HFFc6 (cell line): ENCODE results near the gene SORL1-AS1.

ENCODE experiments used
- DNase-seq: peaks from one replicate; pipeline ENCODE4 v3.0.0-alpha.2; 2018
- H3K27ac Mint-ChIP-seq: 2 replicates; pipeline ENCODE4 v1.8.0; 2020; ENCODE audit warnings: mild to moderate bottlenecking, mixed read lengths
- H3K27me3 Mint-ChIP-seq: 2 replicates; pipeline ENCODE4 v1.8.0; 2021; ENCODE audit warnings: mild to moderate bottlenecking, moderate library complexity, mixed read lengths; ENCODE audit not compliant: insufficient read depth
- H3K36me3 Mint-ChIP-seq: 2 replicates; pipeline ENCODE4 v1.8.0; 2021; ENCODE audit warnings: low read depth, mixed read lengths
- H3K4me1 Mint-ChIP-seq: 2 replicates; pipeline ENCODE4 v1.8.0; 2020; ENCODE audit warnings: low read depth, mixed read lengths
- H3K4me3 Mint-ChIP-seq: 2 replicates; pipeline ENCODE4 v1.8.0; 2020; ENCODE audit warnings: mild to moderate bottlenecking, moderate library complexity, mixed read lengths
- H3K9me3 Mint-ChIP-seq: 2 replicates; pipeline ENCODE4 v1.8.0; 2020; ENCODE audit warnings: mild to moderate bottlenecking, mixed read lengths
- TF ChIP-seq, protein P1 (sequence below): fragments of 200-600 bp; sonication (generic); IDR thresholded peaks from 2 replicates; pipeline ENCODE4 v1.5.0; 2021; ENCODE audit warnings: antibody characterized with exemption, mild to moderate bottlenecking

SORL1-AS1 gene

DNA sequence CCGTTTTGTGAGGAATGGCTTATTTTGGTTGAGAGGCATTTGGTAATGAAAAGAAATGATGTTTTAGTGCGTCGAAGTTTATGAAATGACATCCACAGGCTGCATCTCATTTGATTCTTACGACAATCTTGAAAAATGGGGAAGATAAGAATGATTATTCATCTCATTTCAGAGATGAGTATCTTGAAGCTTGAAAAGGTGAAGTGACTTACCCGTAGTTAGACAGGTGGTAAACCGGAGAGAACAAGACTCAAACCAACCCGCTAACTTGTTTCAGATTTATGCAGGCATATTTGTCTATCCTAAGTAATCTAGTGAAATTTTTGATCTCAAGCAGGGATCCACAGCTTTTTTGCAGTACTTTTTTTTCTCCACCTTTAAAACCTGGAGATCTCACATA lies 9.1 kb upstream of the SORL1-AS1 start:
- peaks cover 39% of the 10 kb centered on the region for H3K4me1 Mint-ChIP-seq
- TF ChIP-seq, protein P1, sequence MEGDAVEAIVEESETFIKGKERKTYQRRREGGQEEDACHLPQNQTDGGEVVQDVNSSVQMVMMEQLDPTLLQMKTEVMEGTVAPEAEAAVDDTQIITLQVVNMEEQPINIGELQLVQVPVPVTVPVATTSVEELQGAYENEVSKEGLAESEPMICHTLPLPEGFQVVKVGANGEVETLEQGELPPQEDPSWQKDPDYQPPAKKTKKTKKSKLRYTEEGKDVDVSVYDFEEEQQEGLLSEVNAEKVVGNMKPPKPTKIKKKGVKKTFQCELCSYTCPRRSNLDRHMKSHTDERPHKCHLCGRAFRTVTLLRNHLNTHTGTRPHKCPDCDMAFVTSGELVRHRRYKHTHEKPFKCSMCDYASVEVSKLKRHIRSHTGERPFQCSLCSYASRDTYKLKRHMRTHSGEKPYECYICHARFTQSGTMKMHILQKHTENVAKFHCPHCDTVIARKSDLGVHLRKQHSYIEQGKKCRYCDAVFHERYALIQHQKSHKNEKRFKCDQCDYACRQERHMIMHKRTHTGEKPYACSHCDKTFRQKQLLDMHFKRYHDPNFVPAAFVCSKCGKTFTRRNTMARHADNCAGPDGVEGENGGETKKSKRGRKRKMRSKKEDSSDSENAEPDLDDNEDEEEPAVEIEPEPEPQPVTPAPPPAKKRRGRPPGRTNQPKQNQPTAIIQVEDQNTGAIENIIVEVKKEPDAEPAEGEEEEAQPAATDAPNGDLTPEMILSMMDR, result no peak
- no peaks in the 10 kb centered on the region for H3K36me3 Mint-ChIP-seq
- no peak for DNase-seq
- H3K4me3 Mint-ChIP-seq, result no peak overlapping the region
- H3K27ac Mint-ChIP-seq, result no peak overlapping the region
- peaks cover 12% of the 10 kb centered on the region; the same call in 1 of the 2 replicates for H3K27me3 Mint-ChIP-seq
- no peaks in the 10 kb centered on the region for H3K9me3 Mint-ChIP-seq

DNA sequence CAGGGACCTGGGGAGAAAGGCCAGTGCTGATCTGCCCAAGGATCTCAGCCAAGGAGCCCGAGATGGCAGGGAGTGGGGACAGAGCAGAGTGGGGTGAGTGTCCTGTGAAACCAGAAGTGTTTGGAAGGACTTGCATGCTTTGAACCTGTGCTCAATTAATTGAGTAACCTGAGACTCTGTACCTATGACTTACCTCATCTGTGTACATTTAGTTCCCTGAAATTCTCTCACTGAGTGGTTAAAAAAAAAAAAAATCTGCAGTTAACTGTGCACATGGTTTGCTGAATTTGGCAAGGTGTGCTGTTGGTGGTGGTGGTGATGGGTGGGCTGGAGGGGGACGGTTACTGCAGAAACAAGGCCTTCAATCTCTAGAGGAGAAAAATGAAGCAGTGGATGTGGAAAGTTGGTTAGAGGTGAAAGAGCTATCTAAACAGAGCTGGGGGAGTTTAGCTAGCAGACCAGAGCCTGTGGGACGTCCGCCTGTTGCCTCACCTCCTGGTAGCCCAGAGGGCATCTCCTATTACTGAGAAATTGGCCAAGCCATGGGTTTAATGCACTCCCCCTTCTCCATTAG lies 8.3 kb upstream of the SORL1-AS1 start:
- Mint-ChIP-seq H3K4me3 (no peak overlapping the region), H3K27ac (no peak overlapping the region), H3K4me1 (peaks cover 30% of the 10 kb centered on the region), H3K27me3 (peaks cover 14% of the 10 kb centered on the region; the same call in 1 of the 2 replicates), H3K36me3 (no peaks in the 10 kb centered on the region), H3K9me3 (no peaks in the 10 kb centered on the region)
- TF ChIP-seq, protein P1, result no peak
- no peak for DNase-seq

DNA sequence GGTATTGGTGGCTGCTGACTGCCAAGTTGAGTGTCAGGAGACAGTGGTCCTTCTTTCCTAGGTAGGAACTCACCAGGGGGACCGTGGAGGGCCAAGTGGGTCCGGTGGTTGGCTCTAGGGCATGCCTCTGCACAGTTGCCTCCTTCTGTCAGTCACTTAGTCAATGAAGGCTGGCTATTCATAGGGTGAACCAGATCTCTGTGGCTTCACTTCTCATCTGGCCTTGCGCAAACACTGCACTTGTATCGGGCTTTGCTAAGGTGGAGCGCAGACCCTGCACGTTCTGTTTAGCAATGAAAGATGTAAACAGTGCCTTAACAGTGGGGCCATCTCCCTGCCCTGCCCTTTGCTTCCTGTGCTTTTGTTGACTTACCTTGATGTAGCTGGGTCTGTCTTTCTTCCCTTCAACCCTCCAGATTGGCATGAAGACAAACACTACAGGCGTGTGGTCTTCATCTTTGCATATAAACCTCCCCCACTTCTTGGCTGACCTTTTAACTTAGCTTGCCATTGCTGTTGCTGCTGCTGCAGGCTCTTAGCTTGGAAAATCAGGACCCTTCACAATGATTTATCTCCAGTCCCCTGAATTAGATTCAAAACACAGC lies 6.7 kb upstream of the SORL1-AS1 start:
- Mint-ChIP-seq H3K27me3 (peaks cover 16% of the 10 kb centered on the region), H3K36me3 (no peaks in the 10 kb centered on the region), H3K4me3 (no peak overlapping the region), H3K27ac (no peak overlapping the region), H3K4me1 (peaks cover 15% of the 10 kb centered on the region), H3K9me3 (no peaks in the 10 kb centered on the region)
- TF ChIP-seq, protein P1, result no peak
- DNase-seq, result no peak

DNA sequence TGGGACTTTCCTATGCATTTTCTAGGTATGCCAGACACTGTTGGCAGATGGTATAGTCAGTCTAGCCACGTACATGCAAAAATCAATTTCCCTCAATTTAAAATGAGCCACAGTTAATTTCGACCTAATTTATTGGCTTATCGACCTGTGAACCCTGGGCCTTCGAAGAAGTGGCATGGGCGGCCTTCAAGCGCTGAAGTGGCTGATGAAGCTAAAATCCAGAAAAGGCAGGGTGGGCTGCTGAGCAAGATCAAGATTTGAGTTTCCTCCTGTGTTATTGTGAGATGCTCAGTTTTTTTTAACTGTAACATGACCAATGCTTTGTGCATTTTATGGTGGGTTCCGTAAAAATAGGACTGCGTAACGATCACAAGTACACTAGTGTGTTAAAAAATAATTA lies 5.8 kb upstream of the SORL1-AS1 start:
- Mint-ChIP-seq H3K4me3 (no peak overlapping the region), H3K27ac (no peak overlapping the region), H3K27me3 (peaks cover 26% of the 10 kb centered on the region), H3K36me3 (no peaks in the 10 kb centered on the region), H3K9me3 (no peaks in the 10 kb centered on the region), H3K4me1 (peaks cover 6% of the 10 kb centered on the region)
- TF ChIP-seq, protein P1, result no peak
- DNase-seq, result no peak

DNA sequence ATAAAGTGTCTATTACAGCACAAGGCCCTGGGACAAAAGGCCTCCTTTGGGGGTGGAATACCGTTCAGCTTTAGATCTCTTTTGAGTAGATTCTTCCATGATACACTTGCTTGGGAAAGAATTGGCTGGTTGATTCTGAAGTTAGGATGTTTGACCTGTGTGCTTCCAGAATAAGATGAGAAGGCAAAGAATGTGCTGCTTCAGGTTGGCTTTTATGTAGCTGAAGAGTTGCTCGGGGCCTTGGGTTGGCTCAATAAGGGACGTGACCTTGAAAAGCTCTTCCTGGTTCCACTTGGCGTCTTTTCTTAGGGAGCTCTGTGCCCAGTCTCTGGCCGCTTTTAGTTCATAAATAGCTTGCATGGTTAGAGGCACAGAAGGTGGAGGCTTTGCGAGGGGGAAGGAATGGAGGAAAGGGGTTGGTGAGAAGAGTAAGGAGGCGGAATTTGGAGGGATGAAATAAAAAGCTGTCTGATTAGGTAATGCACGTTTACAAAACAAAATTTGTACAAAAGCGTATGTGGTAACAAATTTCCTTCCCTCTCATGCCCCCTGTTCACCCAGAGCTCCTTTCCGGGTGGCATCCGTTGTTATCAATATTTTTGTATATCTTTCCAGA lies 4.2 kb upstream of the SORL1-AS1 start:
- TF ChIP-seq, protein P1, result no peak
- H3K4me1 Mint-ChIP-seq, result no peaks in the 10 kb centered on the region
- no peak for DNase-seq
- H3K27me3 Mint-ChIP-seq, result peaks cover 35% of the 10 kb centered on the region
- no peaks in the 10 kb centered on the region for H3K9me3 Mint-ChIP-seq
- no peaks in the 10 kb centered on the region for H3K36me3 Mint-ChIP-seq
- H3K27ac Mint-ChIP-seq, result no peak overlapping the region
- no peak overlapping the region for H3K4me3 Mint-ChIP-seq
